ENCODE data around the gene ATXN7.

The ATXN7 gene

DNA sequence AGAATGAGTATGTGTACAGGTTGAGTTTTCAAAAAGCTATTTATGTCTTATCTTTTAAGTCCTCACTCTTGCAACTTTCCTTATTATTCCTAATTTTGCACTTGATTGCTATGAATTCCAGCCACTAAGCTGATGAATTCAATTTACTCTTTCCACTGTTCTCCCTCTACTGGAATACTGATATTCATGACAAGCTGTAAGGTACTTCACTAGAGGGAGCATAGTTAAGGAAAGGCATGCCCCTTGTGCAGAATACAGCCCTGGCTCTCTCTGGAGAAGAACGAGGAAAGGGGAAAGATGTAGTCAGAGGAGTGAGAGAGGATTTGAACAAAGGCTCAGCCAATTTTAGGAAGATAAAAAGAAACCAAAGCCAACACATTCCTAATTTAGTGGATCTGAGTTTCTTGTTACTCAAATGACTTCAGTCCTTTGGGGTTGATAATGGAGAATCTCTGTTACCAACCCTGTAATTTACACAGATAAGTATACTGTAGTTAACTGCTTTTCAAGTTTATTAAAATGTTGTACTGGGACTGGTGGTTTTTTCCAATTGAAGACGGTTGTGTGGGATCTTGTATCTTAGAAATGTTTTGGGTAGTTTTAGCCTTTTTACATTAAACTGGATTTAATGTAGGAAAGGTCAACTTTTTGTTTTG lies 44.5 kb downstream of the ATXN7 start:
- peak; percentile 25 for DNase-seq (ENCODE audit: low spot score)

DNA sequence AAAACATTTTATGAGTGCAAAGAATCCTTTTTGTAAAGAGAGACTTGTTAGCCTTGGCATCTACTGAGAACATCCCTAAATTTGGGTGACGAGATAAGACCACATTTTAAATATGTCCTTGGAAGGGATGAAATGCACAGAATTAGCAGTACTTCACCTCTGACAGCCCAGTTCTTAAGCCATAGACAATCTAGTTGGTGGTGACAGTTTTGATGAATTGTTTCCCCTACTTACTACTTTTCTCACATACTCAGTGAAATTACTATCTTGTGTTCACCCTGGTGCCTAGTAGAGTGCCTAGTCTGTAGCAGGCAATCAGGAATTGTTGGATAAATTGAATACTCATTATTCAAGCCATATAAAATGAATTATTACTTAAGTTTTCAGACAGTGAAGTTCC lies 45.1 kb downstream of the ATXN7 start:
- DNase-seq (ENCODE audit: low spot score), result no peak

DNA sequence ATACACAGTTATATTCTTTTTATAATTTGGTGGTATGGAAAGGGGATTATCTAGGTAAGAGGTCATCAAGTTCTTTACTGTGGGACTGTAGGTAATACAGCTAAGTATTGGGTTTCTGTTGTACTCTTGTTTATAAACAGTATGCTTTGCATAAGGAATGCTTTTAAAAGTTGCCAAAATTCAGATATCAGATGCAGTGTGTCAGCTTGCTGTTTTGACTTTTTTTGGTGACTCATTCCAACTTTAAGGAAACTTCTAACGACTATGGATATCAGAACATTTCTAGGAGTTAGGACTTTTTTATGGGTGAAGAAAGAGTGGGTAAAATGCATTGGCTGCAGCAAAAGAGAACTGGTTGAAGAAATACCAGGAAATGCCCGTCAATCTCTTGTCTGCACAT lies 45.8 kb downstream of the ATXN7 start:
- DNase-seq (ENCODE audit: low spot score), result no peak

DNA sequence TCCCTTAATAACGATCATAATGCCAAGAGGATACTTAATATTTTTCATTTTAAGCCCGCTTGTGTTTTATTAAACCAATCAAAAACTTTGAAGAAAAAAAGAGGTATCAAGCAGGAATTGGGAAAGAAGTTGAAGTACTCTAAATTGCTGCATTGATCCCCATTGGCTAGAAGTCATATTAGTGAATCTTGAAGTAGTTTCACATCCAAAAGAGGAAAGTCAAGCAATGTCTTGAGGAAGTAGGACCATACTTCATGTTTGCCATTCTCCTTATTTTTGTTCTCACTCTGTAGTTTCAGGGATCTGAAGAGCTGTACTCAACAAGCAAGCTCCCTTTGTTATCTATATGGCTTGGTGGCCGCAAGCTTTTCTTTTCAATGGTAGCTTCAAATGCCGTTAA lies 46.3 kb downstream of the ATXN7 start:
- no peak for DNase-seq (ENCODE audit: low spot score)

DNA sequence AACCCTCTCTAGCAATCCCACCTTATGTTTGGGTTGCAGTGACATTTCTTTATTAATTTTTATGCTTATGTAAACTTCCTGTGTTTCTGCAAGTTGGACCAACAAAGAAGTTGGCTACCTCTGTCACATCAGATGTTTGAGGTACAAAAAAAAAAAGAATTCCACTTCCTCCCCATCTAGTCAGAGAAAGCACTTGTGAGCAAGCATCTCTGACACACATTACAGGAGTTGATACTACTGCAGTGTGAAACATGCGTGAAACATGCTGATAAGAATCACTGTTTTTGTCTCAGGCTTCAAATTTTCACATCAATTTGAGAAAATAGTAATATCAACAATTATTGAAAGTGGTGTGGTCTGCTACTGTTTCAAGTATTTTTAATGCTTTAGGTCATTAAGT lies 47.2 kb downstream of the ATXN7 start:
- peak; percentile 20 for DNase-seq (ENCODE audit: low spot score)

DNA sequence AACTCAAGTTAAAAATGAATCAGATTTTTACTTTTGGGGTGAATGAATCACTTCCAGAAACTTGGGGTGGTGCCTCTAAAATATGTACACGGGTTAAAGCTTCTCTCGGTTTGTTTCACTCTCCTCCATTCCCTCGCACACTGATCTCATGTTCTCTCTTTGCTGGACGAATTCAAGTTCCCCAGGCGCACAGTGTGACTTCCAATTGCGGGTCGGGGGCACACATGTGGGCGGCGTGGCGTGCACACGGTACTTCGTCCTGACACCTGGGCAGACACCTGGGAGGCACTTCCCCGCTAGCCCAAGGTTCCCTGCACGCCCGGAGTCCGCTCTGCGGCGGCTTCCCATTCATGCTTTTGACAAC lies 47.8 kb downstream of the ATXN7 start:
- peak; percentile 34 for DNase-seq (ENCODE audit: low spot score)

DNA sequence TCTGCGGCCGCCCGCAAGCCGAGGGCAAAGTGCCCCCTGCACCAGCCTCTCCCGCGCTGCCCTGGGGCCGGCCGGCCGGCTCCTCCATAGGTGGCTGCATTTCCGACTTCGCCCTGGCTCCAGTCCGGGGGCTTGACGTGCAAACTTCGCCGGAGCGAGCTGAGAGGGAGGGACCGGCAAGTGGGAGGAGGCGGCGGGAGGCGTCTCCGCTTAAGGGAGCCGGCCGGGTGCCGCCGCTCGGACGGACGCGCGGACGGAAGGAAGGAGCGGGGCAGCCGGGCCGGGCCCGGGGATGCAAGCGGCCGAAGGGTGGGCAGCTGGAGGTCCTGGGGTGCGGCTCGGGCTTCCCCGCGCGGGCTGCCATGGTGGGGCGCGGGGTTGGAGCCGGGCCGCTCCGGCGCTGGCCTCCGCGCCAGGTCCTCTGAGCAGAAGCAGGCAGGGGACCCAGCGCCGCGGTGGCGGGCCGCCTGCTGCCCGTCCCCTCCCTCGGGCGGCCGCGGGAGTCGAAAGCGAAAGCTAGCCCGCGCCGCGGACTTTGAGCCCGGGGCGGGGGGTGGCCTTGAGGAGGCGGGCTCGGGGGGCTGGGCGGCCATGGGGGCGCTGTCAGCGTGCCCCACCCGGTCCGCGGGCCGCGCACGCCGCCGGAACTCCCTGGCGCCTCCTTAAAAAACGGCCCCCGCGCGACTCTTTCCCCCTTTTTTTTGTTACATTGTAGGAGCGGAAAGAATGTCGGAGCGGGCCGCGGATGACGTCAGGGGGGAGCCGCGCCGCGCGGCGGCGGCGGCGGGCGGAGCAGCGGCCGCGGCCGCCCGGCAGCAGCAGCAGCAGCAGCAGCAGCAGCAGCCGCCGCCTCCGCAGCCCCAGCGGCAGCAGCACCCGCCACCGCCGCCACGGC lies 48.5 kb downstream of the ATXN7 start, which contains the start of gene SCAANT1:
Gene SCAANT1 (minus strand): TSS at position 511 of the 895 bp plus-strand sequence.
- peak; percentile 92 for DNase-seq (ENCODE audit: low spot score)

DNA sequence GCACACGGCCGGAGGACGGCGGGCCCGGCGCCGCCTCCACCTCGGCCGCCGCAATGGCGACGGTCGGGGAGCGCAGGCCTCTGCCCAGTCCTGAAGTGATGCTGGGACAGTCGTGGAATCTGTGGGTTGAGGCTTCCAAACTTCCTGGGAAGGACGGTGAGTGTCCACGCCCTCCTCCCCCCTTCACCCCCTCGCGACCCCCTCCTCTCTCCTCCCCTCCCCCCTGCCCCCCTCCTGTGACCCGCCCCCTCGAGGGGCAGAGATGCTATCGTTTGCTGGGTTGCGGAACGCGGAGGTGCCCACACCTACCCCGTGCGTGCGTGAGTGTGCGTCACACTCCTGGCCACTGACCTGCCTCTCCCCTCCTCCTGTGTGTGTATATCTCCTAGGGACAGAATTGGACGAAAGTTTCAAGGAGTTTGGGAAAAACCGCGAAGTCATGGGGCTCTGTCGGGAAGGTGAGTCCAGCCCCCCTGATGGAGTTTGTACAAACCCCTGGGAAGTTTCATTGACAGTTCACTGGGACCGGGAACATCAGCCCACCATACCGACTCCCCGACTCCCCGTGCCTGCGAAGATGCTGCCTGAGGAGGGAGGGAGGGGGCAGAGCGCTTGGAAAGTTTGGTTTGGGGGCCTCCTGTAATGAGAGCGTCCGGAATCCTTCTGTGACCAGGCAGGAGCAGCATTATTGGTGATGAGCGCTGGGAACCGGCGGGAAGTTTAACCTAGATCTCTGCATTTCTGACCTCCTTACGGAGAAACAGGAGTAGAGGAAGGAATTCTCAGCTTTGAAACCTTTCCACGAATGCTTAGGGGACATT lies 49.3 kb downstream of the ATXN7 start:
- DNase-seq (ENCODE audit: low spot score), result peak; percentile 71

DNA sequence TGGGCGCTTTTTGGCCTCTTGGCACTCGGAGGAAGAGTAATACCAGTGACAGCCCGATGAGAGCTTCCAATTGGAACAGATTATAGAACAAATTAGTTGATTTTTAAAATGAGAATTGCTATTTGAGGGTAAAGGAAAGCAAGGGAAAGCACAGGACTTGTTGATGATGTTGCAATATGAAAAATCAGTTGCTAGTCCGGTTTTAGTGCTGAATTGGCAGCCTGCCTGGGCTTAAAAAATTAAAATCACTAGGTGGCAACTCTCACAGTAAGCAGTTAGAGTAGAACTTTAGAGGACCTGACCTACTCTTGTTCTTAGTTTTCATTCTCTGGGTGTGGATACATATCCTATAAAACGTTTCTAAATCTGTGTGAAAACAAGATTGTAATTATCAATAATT lies 50.6 kb downstream of the ATXN7 start:
- DNase-seq (ENCODE audit: low spot score), result peak; percentile 23

DNA sequence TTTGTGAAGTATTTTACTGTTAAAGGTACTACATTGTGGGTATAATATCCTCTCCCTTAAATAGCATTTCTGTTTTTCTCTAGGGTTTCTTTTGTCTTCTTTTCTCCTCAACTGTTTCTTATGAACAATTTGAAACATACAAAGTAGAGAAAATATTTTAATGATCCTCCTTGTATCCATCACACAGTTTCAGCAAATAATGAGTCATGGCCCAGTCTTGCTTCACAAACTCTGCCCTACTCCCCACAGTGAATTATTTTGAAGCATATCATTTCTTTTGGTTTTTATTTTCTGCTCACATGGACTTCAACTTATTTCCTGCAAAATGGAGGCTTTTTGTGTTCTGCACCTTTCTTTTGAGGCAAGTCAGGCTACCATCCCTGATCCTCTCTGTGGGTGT lies 54.7 kb downstream of the ATXN7 start:
- peak; percentile 61 for DNase-seq (ENCODE audit: low spot score)

DNA sequence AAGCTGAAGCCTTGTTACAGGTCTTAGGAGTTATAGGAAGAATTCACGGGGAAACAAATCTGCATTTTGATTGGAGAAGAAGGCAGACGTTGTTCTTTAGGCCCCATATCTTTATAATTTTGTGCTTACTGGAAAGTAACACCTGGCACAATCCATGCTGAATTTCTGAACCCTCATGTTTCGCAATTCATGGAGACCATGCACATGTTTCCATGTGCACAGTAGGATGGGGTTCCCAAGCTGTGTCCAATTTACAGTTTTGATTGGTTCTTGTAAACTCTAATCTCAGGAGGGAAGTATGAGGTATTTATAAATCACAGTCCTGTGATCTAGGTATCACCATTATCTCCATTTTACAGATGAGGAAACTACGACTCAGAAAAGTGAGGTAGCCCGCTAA lies 56.3 kb downstream of the ATXN7 start:
- no peak for DNase-seq (ENCODE audit: low spot score)

DNA sequence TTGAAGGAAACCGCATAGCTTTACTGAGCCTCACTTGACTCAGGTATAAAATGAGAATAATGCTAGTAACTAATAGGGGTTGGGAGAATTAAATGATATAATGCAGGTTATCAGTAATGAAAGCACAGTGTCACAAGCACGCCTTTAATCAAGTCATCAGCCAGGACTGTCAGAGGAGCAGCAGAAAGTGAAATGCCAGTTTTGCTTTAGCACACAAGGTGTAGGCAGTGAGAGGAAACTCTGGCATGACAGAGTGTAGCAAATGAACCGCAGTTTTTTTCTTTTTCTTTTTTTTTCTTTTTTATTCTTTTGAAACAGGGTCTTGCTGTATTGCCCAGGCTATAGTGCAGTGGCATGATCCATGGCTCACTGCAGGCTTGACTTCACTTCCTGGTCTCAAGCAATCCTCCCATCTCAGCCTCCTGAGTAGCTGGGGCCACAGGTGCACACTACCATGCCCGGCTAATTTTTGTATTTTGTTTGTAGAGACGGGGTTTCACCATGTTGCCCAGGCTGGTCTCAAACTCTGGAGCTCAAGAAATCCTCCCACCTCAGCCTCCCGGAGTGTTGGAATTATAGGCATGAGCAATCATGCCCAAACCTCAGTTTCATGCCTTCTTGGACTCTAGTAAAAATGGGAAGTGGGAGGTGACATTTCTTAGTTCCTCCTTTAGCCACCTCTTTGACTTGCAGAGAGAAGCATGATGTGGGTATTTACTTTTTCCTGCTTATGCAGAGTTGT lies 58.2 kb downstream of the ATXN7 start:
- DNase-seq (ENCODE audit: low spot score), result no peak

DNA sequence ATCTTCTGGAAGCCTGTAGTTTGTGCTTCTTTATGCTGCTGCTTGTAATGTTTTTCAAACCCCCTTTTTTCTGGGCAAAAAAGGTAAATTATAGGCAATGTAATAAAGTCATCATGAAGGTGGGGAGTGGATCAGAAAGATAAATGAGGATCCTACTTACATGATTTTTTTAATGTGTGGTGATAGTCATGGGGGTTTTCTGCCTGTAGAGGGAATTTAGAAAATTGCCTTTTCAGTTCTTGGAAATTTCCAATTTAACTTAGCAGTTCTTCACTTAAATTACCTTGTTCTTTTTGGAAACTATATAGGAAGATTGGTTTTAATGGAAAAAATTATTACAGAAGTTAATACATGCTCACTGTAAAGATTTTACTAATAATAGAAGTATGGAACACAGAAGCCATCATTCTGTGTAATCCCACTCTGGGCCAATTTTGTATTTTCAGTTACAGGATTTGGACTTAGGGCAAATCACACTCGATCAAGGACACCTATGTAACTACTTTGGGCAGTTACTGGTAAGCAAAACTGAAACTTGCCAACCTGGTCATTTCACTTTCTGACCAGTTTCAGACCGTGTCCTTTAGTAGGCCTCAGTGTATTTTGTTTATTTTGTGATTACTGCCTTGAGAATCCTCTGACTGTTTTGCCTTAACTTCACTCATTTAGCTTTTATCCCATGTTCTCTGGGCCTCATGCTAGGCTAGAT lies 59.0 kb downstream of the ATXN7 start:
- DNase-seq (ENCODE audit: low spot score), result no peak

DNA sequence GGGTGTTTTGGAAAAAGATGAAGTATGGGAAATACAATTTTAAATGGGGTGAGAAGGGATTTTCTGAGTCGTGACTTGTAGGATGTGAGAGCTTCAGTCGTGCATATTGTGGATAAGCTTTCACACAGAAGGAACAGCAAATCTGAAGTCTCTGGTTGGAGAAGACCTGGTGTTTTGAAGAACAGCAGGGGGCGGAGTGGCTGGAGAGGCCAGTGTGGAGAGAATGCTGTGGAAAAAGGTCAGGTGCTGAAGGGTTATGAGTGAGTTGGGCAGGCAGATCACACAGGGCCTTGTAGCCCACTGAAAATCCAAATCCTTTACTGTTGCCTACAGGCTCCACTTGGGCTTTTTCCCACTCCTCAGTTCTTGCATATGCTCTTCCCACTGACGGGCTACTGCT lies 62.6 kb downstream of the ATXN7 start:
- no peak for DNase-seq (ENCODE audit: low spot score)

DNA sequence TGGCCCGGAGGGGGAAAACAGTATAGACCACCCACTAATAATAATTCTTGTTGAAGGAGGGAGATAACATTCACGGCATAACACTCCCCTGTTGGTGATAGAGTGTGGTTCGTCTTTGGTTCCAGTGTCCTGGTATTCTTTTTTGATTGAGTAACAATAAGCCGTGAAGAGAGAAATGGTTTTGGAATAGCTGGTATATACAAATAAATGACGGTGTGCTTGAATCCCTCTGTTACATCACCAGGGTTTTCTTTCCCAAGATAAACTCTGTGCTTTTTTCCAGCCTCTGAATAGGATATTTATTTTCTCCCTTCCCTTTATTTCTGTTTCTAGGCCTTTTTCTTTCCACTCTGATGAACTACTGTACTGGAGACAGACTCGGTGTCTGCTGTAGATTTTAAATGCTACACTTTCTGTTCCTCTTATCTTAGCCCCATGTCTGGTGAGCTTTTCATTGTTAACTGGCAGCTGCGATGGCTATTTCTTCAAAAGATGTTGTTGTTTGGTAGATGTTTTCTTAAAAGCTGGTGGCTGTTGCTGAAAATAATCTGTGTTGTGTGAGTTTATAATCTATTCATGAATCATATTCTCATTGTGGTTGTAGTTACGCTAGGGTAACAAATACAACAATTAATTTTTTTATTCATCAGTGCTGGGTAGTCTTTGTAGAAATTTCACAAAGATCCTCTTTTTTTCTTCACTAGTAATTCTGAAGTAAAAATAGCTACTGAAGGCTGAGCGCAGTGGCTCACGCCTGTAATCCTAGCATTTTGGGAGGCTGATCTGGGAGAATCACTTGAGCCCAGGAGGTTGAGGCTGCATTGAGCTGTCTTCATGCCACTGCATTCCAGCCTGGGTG lies 64.0 kb downstream of the ATXN7 start:
- DNase-seq (ENCODE audit: low spot score), result no peak

DNA sequence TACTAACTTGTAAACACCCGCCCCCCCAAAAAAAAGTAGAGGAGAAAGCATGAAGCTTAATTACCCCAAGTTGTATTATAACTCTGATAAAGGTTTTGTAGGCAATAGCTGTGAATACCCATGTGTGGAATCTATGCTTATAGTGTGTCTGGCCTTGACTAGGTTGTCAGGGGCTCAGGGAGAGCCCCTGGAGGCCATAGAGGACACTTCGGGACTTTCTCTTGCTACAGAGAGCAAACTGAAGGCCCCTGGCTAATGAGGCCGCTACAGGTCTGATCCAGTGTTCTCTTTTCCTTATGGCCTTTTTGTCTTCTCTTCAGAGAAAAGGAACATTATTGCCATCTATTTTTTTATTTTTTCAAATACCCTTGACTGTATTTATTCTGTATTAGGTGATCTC lies 67.6 kb downstream of the ATXN7 start:
- DNase-seq (ENCODE audit: low spot score), result no peak

DNA sequence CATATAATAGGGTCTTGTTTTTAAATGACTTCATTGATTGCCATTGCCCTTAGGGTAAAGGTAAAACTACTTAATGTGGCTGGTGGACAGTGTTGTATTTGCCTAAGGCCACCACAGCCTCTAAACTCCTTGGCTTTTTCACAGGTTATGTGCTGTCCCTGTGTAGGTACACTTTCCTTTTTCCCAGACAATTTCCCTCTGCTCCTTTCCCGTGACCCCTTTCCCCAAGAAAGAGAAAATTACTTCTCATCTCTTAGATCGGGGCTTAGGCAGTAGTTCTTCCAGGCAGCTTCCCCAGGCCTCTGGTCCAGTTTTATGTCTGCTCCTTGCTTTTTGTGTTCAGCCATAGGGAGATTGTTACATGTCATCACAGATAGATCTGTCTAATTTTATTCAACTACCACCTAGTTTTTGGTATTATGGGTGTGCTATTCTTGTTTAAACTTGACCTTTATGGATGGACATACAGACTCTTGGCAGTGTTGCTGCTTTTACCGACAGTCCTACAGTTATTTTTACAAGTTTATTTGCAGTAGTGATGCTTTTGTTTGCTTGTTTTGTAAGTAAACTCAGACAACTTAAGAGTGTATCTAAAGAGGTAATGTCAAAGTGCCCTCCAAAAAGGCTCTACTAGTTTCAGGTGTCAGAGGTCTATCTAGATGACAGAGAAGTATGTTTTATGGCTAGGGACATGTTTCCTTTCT lies 69.0 kb downstream of the ATXN7 start:
- no peak for DNase-seq (ENCODE audit: low spot score)

DNA sequence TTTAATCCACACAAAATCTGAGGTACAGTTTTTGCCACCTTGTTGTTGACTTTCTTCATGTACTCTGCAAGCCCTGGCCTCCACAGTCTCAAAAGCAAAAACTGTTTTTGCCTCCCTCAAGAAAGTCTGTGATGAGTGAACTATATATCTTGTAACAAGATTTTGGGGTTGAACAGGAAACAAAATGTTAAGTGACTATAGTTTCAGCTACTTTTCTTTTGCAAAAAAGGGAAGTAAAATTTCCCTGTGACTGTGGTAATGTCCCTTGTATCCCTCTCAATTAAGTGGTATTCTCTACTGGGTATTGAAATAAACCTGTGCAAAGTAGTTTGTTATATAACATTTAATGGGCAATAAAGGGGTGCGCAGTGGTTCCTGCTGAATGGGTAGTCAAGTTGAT lies 69.8 kb downstream of the ATXN7 start:
- DNase-seq (ENCODE audit: low spot score), result no peak

DNA sequence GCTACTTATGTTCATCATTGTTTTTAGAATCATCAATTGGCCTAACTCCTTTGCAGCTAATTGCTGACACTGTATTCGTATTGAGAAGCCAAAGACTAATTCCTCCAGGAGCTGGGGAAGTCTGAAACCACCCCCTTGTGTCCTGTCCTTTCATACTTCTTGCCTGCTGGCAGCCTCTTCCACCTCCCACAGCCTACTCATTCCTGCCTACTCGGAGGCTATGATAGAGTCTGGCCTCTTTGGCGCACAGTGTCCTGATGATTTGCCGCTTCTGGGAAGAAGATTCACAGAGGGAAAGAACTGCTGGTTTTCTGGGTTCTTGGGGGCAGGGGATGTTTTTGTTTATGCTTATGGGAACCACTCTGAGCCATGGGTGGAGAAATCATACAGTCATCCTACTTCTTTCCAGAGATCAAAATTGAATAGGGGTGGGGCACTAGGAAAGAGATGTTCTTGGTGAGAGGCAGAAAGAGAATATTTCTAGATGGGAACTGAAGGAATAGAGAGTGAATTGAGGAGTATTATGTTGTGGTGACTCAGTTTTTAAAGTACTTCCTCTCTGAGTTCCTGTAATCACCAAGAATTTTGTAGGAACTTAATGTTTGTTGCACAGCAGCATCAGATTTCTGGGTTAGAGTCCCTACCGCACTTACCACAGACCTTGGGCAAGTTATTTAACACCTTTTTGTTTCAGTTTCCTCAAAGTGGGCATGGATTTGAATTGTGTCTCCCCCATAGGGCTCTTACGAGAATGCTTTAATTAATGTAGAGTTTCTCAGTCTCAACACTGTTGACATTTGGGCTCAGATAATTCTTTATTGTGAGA lies 70.6 kb downstream of the ATXN7 start:
- no peak for DNase-seq (ENCODE audit: low spot score)
